ENCODE results near the gene A2ML1. TPM values are rescaled to one million over a fixed set of nuclear protein-coding genes. Genes with fewer than 3 reads are reported as not detected.
"Not testable (repeated sequence)": the region's sequence is repeated elsewhere in the genome, so short reads cannot be mapped to it uniquely, and the experiment has no call there.

The A2ML1 gene
- total RNA-seq, 1 donor from 2014 or later: not detected

DNA sequence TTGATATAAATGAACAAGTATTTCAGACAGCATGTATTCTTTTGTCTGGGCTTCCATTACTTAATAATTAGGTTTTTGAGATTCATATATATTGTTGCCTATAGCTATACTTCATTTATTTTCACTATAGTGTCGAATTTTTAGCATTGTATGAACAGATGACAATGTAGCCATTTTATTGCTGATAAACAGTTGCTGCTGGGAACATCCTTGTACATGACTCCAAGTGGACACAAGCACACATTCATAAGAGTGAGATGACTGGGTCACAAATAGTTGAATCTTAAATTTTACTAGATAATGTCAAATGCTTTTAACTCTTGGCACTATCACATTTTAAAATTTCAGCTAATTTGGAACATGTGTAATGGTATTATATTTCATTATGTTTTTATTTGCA is 72.6 kb downstream of the A2ML1 start:
- ATAC-seq (no peak), DNase-seq (no peak)
- intact Hi-C loops (cut with micrococcal nuclease): loop anchor here (5.0 kb wide), 1 partner anchor 213 kb away; no protein-coding TSS in a partner anchor

DNA sequence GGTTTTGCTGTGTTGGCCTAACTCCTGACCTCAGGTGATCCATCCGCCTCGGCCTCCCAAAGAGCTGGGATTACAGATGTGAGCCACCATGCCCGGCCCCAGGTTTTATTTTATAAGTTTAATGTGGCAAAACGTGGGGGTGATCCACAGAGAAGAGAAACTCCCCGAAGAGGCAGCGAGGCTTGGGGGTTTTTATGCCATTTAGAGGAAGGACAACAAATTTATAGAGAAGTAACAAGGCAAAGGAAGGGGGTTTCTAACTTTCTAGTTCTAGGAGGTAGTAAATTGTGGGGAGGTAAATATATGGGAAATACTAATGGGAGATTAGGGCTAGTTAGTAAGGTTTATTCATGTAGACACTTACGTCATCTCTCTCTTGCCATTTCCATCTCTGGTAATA is 74.7 kb downstream of the A2ML1 start:
- no peak for DNase-seq
- intact Hi-C loops (cut with micrococcal nuclease): no loop called here
- no peak for ATAC-seq

DNA sequence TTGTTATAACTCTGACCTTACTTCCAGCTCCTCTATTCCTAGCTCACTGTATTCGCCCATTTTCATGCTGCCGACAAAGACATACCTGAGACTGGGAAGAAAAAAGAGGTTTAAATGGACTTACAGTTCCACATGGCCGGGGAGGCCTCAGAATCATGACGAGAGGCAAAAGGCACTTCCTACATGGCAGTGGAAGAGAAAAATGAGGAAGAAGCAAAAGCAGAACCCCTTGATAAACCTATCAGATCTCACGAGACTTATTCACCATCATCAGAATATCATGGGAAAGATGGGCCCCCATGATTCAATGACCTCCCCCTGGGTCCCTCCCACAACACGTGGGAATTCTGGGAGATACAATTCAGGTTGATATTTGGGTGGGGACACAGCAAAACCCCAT is 77.4 kb downstream of the A2ML1 start:
- intact Hi-C loops (cut with micrococcal nuclease): no loop called here
- DNase-seq: no peak
- ATAC-seq: no peak

DNA sequence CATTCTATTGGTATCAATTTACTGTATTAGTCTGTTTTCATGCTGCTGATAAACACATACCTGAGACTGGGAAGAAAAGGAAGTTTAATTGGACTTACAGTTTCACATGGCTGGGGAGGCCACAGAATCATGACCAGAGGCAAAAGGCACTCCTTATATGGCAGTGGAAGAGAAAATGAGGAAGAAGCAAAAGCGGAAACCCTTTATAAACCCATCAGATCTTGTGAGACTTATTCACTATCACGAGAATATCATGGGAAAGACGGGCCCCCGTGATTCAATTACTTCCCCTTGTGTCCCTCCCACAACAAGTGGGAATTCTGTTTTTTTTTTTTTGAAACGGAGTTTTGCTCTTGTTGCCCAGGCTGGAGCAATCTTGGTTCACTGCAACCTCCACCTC is 80.3 kb downstream of the A2ML1 start:
- DNase-seq; ATAC-seq; intact Hi-C loops (cut with micrococcal nuclease): not testable (repeated sequence)

DNA sequence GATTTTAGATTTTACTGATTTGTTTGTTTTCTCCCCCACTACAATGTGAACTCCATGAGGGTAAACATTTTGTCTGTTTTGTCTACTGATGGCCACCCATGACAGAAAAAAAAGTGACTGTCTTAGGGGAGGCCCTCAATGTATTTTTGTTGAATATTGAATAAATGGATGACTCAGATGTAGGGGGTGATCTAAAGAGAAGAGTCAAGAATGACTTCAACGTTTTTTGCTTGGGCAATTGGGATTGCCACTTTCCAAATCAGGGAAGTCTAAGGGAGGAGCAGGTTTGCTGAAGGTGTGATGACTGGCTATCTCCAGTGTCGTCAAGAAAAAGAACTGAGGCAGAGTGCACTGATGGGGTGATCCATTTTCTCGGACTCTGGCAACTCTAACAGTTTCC is 81.2 kb downstream of the A2ML1 start:
- ATAC-seq: no peak
- intact Hi-C loops (cut with micrococcal nuclease): no loop called here
- no peak for DNase-seq

DNA sequence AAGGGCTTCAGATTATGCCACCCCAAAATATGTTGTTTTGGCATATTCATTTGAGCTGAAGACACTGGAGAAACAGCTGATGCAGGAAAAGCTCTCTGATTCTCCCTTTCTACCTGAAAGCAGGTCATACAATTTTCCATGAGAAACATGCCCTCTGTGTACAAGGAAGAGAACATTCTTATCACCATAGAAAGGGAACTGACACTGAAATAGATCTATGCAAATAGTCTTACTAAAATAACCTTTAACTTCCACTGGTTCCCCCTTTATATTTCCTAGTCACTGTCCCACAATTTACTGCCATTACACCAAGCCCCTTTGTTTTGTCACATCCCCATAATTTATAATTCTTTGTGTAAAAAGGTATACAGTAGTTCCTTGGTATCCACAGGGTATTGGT is 82.2 kb downstream of the A2ML1 start:
- intact Hi-C loops (cut with micrococcal nuclease): no loop called here
- ATAC-seq: peak; percentile 84
- DNase-seq: no peak

DNA sequence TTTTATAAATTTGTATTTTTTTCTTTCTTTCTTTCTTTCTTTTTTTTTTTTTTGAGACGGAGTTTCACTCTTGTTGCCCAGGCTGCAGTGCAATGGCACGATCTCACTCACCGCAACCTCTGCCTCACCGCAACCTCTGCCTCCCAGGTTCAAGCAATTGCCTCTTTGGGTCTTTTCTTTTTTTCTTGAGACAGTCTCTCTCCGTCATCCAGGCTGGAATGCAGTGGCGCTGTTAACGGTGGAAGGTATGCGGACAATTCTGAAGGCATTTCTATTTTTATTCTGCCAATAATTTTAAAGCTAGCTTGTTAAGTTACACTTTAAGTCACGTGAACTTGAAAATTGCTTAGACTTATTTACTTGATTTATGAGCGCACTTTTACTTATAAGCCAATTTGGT is 83.1 kb downstream of the A2ML1 start:
- DNase-seq: peak; percentile 41
- ATAC-seq: peak; percentile 73
- intact Hi-C loops (cut with micrococcal nuclease): no loop called here

DNA sequence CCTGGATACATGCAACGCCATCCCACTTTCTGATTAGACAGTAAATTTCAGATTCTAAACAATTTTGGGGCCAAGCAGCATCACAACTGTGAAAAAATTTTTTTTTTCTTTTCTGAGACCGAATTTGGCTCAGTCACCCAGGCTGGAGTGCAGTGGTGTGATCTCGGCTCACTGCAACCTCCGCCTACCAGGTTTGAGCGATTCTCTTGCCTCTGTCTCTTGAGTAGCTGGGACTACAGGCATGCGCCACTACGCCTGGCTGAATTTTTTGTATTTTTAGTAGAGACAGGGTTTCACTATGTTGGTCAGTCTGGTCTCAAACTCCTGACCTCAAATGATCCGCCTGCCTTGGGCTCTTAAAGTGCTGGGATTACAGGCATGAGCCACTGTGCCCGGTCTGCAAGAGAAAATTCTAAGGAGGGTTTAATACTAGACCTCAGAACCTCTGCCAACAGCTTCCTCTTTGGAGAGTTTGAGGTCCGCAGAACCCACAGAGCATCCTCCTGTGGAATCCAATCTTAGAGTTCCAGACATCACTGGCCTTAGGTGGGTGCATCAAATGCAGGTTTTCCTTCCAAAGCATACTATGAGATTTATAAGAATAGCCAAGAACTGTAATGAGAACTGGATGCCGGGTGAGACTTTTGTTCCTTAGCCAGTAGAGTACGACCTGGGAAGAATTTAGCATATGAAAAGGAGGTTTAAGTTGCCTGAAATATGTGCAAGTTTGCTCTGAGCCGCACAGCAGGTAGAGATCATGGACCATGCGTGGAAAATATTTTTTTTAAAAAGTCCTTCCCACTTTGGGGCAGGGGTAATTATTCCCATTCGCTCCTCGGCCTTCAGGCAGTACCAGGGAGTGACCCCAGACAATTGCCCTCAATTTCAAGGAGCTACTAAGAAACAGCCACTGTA is 84.1 kb downstream of the A2ML1 start:
- intact Hi-C loops (cut with micrococcal nuclease): no loop called here
- ATAC-seq: no peak
- DNase-seq: no peak

DNA sequence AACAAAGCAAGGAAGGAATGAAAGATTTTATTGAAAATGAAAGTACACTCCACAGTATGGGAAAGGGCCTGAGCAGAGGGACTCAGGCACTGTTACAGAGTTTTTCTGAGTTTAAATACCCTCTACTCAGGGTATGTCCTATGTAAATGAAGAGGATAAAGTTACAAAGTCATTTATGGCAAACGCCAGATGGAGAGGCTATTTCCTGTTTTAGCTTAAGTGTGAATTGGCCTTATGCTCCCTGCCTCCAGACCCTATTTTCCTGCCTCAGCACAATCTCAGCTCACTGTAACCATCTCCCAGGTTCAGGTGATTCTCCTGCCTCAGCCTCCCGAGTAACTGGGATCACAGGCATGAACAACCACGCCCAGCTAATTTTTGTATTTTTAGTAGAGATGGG is 85.1 kb downstream of the A2ML1 start:
- ATAC-seq (no peak), DNase-seq (no peak)
- intact Hi-C loops (cut with micrococcal nuclease): no loop called here

DNA sequence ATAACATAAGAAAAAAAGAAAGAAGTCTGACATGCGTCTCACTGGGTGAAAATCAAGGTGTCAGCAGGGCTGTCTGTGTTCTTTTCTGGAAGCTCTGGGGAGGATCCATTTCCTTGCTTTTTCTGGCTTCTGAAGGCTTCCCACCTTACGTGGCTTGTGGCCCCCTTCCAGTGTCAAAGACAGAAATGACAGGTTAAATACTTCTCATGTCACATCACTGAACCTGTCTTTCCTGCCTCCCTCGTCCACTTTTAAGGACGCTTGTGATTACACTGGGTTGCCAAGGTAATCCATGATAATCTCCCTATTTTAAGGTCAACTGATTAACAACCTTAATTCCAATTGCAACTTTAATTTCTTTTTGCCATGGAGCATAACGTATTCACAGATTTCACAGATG is 87.3 kb downstream of the A2ML1 start:
- no peak for DNase-seq
- intact Hi-C loops (cut with micrococcal nuclease): no loop called here
- ATAC-seq: no peak

DNA sequence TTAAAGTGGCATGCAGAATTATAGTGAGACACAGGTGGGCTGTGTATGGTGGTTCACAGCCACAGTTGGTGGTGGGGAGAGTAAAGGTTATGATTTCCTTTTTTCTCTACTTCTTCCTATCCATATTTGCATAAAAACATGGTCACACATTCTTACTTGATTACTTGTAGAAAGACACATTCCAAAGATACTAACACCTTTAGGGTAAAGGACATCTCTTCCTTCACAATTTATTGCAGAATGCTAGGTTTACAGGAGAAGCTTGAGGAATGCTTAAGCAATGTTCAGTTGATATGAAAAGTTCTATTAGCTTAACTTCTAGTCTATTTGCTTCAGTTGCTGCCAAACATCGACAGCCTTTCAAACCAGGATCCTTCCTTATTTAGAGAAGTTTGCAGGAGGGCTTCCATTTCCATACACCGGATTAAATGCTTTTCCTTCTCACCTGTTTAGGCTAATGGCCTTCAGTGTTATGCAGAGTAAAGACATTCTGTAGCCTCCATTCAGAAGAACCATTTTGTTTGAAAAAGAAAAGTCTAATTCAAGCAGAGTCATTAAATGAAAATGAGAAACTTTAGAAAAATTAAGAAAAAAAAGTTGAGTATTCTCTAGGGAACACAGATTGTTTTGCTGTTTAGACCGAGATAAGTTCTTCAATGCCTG is 89.3 kb downstream of the A2ML1 start:
- intact Hi-C loops (cut with micrococcal nuclease): no loop called here
- DNase-seq (no peak), ATAC-seq (no peak)

DNA sequence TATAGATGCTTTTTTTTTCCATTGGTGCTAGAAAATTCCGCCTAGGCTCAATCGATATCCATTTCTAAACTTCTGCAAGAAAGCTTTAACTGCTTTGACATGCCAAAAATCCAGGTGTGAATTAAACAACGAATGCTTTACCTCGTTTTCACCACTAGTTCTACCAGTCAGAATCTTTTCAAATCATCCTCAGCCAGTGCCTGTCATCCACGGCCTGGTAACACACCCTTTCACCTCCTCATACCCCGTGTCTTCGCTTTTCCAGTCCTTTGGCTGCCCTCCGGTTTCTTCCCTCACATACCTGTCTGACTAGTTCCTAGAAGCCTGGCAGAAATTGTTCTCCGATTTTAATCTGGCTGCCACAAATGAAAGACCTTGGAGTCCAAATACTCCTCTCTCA is 90.5 kb downstream of the A2ML1 start:
- ATAC-seq (no peak), DNase-seq (no peak)
- intact Hi-C loops (cut with micrococcal nuclease): no loop called here

DNA sequence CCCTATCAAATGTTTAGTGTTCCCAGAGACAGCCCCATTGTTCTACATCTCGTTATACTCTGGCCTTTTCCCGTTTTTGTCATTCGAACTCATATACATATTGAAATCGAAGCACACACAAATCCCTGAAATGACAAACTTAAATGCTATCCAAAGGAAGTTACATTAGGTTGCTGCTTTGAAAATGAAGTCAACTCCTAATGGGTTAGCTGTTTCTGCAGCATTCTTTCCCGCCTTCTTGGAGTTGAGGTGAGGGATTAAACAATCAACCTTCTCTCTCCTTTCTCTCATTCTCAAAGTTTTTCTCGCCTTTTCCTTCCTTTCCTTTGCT is 91.2 kb downstream of the A2ML1 start:
- no peak for DNase-seq
- intact Hi-C loops (cut with micrococcal nuclease): no loop called here
- ATAC-seq: no peak

DNA sequence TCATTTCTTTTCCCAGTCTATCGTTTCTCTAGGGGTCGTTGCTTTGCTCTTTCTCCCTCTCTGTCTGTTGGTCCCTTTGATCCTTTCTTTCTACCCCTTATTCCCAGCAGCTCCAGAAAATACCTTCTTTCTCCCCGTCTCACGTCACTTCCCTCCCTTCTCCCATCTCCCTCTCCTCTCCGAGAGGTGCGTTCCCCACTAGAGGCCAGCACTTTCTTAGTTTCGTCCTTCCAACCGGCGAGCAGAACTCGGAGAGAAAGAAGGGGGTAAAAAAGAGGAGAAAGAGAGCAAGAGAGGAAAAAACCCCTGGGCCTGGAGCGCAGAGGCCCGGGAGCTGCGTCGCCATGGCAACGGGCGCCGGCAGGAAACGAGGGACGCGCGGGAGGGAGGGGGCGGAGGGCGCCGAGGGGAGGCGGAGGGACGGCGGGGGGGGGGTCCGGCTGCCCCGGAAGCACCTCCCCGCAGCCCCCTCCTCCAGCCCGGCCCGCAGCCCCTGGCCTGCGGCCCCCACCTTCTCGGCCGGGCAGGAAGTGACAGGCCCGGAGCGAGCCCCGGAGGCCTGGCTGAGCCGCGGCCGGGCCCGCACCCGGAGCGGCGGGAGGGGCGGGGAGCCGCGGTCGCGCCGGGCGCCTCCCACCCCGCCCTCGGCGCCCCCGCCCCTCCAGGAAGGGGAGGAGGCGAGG is 91.8 kb downstream of the A2ML1 start, which contains the start of gene PHC1:
Gene PHC1 (plus strand): TSS at position 477 of the 683 bp plus-strand sequence. CDS start 3,169 bp downstream, outside the sequence.
- DNase-seq (peak; percentile 91), ATAC-seq (peak; percentile 84)
- intact Hi-C loops (cut with micrococcal nuclease): not testable (repeated sequence)

DNA sequence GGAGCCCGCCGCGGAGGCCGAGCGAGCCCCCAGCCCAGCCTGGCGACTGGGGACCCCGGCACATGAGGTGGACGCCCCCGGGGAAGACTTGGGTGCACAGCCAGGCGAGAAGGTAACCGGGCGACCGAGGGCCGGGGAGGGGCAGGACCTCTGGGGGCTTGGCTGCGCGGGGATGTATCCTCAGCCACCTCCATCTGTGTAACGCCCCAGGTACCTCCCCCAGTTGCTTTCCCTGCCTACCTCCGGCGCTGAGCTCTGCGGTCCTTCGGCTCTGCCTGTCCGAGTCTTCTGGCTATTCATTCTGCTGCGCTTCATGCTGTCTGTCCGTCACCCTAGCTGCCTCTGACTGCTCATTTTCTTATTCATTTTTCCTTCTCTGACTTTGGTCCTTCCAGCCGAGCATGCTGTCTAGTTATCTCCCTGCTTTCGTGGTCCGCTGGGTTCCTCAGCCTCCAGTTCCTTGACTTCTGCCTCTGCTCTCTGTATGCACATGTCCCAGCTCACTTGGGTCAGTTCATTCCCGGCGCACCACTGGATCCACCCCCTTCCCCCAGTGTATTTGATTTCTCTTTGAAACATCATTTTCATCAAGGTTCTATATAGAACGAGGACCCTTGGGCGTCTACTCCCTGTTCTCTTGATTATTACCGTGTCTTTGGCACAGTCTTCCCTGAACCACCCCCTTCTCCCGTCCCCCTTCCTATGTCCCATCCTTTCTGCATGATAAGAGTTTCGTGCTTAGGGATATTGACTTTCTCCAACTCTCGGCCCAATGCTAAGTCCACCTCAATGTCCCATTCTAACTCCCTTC is 92.5 kb downstream of the A2ML1 start:
- ATAC-seq (peak; percentile 70), DNase-seq (peak; percentile 63)
- intact Hi-C loops (cut with micrococcal nuclease): no loop called here

DNA sequence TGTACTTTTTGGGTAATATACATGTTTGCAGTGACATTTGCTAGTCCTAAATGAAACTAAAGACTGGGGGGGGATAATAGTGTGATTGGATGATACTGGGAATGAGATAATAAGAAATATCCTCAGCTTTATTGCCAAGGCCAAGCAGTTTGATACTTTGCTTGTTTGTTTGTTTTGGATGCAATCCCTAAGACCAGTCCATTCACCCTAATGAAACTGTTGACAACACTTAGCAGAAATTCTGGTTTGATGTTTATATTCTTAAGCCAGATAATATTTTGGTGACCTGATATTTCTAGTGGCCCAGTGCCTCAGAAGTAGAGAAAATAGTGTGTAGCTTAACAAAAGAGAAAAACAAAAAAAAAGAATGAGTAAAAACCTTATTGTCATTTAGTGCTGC is 93.7 kb downstream of the A2ML1 start:
- ATAC-seq (no peak), DNase-seq (no peak)
- intact Hi-C loops (cut with micrococcal nuclease): no loop called here

DNA sequence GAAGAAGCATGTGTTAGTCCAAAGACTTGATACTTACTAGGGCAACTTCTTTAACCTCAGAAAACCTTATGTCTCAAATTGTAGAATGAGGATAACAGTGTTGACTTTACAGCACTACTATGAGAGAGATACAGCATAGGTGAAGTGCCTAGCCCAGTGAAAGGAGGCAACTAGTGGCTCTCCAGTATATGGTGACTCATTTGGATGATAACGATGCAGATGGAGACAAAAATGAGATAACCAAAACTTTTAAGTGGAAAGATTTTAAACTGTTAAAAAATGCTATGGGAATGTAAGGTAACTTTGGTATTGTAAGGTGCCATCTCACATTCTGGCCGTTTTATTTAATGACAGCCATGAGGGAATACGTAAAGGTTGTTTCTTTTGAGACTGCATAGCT is 94.6 kb downstream of the A2ML1 start:
- intact Hi-C loops (cut with micrococcal nuclease): no loop called here
- DNase-seq (no peak), ATAC-seq (no peak)

DNA sequence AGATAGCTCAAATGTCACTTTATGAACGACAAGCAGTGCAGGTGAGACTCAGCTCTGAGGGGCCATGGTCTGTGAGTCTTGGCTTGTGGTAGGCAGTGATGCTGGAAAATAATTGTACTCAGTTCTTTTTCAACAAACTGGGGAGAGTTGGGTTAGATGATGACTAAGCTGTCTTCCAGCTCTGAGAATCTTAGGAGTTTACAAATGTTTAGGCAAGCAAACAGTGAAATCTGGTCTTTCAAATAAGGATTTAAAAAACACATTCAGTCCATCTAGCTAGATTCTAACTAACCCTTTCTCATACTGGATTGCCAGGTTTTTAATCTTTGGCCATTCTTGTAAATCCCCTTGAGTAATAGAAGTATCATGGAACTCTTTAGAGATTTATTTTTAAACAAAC is 95.3 kb downstream of the A2ML1 start:
- ATAC-seq: no peak
- DNase-seq: no peak
- intact Hi-C loops (cut with micrococcal nuclease): no loop called here

DNA sequence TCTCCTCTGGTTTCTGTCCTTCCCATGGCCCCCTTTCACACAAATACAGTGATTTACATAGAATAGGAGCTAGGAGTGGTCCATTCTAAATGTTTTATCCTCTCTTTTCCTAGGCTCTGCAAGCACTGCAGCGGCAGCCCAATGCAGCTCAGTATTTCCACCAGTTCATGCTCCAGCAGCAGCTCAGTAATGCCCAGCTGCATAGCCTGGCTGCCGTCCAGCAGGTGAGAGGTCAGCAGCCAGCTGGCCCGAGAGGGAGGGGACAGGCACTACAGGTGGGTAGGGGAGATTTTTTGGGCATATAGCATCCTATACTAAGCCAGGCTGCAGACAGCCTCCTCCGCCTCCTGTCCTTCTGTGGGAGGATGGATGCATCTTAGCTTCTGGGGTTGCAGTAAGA is 97.2 kb downstream of the A2ML1 start:
- DNase-seq; ATAC-seq; intact Hi-C loops (cut with micrococcal nuclease): not testable (repeated sequence)

All from left ventricle myocardium superior (tissue), 1 donor.